Activated CD4-positive, alpha-beta T cell treated with anti-CD3 and anti-CD28 coated beads, Interleukin-2, amount 50 U/mL, for 4 hours (primary cell): ENCODE results near the gene HDAC4.
"Not testable (repeated sequence)": the region's sequence is repeated elsewhere in the genome, so short reads cannot be mapped to it uniquely, and the experiment has no call there.

Source experiments
- DNase-seq, 2 experiments: peaks; one replicate each; pipeline ENCODE4 v3.0.0-alpha.2; 2020

HDAC4 gene

DNA sequence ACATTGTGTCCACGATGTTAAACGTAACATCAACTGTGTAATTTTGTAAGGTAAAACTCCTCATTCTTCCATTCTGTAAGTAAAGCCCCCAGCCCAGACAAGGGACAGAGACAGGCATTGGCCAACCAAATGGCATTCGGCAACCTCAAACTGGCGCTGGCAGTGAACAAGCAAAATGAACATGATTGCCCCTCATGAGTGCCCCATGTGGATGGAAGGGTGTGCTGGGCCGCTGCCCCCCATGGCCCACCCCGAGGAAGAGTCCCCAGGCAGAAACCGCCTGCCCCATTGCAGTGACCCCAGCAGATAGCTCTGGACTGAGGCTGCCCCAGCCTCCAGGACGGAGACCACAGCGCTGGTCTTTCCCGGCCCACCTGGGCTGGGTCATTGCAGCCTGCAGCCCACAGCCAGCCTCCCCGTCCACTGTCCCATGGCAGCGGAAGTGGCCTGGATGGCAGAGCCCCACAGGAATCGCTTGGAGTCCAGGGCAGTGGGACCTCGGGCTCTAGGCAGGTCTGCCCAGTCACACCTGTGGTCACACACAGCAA, 220.2 kb downstream of the HDAC4 start:
- no peak for DNase-seq

DNA sequence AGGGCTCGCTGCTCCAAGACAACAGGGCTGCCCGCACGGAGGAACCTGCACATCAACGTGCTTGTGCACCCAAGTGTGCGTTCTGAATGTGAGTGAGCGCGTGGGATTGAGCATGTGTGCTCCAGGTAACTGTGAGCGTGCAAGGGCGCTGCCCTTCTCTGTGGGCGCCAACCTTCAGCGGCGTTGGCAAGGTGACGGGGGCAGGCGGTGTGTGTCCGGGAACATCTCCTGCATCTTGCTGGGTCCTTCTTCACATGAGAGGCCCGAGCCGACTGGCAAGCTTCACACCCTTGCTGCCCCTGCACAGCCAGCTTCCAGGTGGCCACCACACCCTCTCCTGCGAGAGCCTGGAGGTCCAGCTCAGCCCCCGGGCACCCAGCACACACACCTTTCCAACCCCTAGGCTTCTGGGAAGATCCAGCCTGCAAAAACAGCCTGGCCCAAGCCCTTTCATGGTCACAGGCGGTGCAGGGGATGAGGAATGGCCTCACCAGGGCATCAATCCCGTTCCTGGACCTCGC, 220.9 kb downstream of the HDAC4 start:
- DNase-seq: no peak

DNA sequence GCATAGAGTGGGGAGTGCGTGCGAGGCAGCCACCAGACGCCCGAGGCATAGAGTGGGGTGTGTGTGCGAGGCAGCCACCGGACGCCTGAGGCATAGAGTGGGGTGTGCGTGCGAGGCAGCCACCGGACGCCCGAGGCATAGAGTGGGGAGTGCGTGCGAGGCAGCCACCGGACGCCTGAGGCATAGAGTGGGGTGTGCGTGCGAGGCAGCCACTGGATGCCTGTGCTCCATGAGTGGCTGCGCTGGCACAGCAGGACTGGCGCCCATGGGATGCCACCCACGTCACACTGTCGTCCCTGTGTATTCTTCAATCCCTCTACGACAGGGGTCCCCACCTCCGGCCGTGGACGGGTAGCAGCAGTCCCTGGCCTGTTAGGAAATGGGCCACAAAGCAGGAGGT, 221.9 kb downstream of the HDAC4 start:
- DNase-seq: no peak

DNA sequence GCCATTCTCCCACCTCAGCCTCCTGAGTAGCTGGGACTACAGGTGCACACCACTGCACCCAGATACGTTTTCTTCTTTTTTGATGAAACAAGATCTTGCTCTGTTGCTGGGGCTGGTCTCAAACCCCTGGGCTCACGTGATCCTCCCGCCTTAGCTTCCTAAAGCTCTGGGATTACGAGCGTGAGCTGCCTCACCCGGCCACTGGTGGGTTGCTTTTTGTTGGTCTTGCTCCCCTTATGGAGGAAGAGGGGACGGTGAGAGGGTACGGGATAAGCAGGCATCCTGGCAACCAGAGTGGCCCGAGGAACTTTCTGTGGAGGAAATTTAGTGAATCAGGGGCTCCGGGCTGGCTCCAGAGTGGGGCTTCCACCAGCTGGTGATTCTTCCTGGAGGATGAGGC, 222.3 kb downstream of the HDAC4 start:
- no peak for DNase-seq

DNA sequence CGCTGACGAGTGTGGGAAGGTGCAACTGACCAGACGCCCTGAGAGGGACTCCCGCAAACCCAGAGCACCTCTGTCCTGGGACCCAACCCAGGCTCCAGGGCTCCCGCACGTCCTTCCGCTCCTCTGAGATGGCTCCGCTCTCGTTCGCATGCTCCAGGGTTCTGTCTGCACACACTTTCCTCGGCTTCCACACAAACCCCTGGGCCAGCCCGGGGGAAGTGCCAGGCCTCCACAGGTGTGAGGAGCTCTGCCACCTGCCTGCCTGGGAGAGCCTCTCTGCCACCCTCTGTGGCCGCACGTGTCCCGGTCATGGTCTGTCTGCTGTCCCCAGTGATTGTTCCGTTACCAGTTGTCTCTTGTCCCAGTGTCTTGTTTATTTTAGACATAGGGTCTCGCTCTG, 222.9 kb downstream of the HDAC4 start:
- DNase-seq: no peak

DNA sequence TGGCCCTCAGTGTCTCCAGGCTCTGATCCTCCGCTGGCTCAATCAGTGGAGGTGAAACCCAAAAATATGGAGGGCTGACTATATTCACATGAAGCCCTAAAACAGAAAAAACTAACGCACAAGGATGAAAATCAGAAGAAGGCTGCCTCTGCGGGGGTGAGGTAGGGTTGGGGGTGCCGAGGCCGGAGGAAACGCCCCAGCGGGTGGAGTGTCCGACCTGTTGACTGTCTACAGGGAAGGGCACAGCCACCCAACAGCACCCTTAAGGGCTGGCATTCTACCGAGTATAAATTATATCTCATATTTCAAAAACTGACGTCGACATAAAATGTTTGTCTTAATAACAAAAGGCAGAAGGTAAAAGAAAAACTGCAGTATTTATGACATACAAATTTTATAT, 223.5 kb downstream of the HDAC4 start:
- no peak for DNase-seq

DNA sequence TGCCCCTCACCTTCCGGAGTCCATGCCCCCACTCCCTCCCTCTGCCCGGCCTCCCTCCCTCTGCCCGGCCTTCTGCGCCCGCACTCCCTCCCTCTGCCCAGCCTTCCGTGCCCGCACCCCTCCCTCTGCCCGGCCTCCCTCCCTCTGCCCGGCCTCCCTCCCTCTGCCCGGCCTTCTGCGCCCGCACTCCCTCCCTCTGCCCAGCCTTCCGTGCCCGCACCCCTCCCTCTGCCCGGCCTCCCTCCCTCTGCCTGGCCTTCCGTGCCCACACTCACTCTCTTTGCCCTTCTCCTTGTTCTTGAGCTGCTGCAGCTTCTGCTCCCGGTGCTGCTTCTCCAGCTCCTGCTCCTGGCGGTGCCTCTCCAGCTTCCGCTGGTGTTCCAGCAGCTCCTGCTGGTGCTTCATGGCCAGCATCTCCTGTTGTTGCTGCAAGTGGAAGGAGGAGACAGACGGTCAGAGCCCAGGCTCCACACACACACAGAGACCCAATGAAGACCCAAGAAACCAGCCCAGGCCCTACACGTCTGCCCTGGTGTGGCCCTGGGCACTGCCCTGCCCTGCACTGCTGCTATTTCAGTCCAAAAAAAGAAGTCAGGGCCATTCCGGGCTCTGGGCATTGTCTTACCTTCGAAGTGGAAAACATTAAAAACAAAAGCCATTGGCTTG, 224.5 kb downstream of the HDAC4 start:
- DNase-seq: not testable (repeated sequence)

DNA sequence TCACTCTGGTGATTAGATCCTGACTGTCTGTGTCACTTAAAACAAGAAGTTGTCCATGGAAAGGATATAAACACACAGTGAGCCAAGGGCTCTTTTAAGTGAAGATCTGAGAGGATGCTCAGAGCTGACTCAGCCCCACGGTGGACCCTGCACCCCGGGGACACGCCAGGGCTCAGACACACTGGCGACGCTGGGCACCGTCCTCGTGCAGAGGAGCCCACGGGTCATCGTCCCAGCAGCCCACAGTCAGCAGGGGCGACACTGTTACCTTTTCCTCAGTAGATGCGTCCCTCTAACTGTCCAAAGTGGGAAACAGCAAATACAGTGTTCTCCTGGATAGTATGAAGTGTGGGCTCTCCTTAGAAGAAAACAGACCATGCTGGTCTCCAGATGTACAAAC, 225.6 kb downstream of the HDAC4 start:
- no peak for DNase-seq

DNA sequence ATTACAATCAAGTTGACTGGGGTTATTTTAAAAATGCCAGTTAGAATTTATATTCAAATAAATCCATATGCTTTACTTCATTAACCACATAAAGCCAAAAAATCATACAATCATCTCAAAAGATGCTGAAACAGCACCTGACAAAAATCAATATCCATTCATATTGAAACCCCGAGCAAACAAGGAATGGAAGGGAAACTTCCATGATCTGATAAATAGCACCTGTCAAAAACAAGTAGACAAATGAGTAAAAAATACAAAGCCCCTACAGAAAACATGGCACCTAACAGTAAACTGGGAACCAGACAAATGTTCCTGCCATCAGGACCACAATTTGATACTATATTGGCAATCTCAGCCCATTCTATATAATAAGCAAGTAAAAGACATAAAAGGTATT, 227.5 kb downstream of the HDAC4 start:
- no peak for DNase-seq

DNA sequence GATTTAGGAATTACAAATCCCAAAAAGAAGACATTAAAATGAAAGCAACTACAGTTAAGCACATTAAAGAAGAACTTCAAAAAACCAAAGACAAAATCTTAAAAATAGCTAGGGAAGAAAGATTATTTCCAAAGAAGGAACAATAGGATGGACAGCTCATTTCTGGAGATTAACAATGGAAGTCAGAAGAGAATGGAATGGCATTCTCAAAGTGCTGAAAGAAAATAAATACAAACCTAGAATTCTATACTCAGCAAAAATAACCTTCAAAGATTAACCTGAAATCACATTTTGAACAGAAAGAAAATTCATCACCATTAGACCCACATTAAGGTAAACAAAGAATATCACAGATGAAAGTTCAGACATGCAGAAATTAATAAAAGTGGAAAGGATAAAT, 229.2 kb downstream of the HDAC4 start:
- no peak for DNase-seq

DNA sequence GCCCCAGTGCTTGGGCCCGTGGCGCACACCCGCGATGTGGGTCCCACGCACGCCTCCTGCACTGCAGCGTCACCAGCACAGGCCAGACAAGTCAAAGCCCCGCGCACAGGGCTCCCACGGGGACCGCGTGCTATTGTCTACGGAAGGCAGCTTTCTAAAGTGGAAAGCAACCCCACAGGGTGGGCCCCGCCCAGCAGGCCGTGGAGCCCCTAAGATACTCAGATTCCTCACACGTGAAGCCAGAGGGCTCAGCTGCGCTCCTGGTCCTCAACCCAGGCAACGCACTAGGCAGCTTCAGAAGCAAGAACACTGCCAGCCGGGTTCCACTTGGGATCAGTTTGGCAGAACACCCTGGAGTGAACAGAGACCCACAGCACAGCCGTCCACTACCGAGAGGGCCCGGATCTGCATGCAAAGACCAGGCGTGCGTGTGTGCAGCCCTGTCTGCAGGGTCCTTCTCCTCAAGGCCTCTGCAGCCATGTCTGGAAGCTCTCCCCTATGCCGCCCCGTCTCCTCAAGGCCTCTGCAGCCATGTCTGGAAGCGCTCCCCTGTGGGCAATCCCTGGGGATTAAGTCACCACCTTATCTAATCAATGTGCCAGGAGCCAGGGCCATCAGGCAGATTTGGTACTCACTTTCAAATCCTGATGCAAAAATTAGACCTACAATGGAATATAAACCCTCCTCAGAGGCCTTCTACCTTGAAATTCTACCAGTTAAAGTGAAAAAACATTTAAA, 231.3 kb downstream of the HDAC4 start:
- DNase-seq: no peak

DNA sequence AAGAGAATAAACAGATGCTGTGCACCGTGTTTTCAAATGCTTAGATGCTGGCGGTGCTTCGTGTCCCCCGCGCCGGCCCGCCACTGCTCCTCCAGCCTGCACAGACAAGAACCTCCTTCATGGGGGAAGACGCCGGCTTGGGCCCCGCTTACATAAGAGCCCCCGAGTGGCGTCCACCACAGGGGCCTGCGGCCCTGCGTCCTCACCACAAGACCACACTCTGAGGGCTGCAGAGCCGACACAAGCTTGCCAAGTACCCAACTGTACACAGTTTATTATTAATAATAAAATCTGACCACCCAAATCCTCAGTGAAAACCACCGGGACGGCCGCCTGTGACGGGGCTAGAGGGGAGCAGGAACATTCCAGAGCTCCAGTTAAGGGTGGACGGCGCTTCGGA, 232.2 kb downstream of the HDAC4 start:
- DNase-seq: no peak

DNA sequence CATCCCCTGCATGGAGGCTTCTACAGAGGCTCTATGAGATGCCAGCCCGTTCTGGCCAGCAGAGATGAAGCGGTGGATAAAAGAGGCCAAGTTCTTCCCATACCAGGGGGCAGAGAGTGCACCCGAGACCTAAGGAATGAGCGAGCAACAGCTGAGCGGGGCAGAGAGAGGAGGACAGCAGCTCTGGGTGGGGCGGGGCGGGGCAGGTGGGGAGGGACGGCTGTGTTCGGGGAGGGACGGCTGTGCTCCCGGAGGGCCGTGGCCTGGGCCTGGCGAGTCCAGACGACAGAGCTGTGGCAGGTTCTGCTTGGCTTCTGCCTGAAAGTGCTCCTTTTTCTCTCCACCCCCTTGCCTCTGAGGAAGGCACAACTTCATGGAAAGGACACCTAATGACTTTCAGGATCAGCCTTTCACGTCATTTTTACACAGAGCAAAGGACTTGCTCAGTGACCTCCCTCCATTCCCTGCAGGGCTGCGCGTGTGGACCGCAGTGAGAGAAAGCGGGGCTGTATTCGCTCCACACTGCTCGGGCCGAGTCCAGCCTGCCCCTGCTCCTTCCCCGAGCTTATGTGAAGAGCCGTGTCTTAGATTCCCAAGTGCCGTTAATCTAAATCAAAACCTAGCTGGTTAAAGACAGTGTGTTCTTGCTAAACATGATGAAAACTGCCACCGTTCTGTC, 232.9 kb downstream of the HDAC4 start:
- DNase-seq: no peak

DNA sequence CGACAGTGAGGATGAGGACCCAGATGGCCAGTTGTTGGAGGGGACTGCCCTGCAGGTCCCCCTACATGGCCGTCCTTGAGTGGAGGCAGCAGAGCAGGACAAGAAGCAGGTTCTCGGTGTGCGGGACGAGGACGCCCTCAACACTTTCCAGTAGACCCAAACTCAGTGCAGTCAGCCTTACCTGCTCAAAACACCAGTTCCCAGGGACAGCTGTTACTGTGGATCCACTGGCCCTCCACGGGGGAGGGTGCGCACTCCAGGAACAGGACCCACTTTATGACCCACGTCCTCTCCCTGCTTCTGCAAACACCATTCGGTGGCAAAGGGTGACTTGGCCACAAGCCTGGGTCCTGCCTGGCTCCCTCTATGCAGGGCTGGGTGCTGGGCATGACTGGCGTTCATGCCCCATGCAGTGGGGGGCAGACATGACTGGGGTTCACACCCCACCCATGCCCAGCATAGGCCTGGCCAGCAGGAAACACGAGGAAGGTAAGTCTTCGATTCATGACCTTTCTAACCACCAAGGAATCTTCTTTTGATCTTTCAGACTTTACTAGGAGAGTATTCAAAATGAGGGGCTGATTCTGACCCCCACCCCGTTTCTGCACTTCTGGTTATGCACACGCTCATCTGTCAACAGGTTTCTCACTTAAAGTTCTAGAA, 233.7 kb downstream of the HDAC4 start:
- no peak for DNase-seq

DNA sequence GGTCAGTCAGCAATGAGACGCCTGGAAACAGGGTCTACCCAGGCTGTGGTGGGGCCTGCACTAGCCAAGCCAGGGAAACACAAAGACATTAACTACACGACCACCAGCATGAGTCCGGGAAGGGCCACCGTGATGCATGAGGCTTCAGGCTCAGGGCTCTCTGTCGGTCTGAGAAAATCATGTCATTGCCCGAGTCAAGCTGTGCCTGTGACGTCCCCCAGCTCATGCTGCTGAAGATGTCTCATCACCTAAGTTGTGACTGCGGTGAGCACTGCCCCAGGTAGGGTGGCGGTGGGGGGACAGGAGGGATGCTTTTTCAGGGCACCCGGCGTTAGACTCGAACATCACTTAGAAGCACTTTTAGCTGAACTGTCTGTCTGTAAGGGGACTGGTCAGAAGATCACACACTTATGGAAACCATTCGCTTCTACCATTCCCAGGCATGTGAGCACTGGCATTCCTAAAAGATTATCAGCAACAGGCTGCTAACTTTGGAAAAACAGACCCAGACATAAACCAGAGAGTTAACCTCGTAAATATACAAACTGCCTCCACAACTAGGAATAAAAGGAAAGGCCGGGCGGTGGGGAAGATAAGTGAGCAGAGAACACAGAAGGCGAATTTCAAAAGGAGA, 234.5 kb downstream of the HDAC4 start:
- no peak for DNase-seq

DNA sequence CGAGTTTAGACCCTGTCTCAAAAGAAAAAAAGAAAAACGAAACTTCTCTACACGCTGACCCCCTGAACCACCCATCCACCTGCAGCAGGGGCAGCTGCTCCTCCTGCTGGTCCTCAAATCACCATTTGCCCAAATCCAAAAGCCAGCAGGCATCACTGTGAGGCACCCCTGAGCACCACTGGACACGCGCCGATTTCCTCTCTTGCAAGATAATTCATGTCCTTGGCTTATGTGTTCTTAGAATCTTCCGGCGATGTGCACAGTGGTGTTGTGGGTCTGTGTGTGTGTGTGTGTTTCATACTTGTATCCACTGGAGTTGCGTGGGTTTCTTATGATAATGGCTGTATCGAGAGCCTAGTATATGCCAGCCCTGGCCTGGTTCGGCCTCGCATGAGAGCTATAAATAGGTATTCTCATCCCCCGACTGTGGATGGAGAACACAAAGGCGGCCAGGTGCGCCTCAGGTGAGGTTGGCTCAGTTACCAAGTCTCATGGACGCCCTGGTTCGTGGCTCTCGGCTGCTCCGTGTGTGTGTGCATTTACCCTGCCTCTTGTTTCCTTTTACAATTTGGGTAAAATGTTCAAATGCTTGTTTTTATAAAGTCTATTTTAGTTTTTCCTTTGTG, 235.5 kb downstream of the HDAC4 start:
- DNase-seq: no peak

DNA sequence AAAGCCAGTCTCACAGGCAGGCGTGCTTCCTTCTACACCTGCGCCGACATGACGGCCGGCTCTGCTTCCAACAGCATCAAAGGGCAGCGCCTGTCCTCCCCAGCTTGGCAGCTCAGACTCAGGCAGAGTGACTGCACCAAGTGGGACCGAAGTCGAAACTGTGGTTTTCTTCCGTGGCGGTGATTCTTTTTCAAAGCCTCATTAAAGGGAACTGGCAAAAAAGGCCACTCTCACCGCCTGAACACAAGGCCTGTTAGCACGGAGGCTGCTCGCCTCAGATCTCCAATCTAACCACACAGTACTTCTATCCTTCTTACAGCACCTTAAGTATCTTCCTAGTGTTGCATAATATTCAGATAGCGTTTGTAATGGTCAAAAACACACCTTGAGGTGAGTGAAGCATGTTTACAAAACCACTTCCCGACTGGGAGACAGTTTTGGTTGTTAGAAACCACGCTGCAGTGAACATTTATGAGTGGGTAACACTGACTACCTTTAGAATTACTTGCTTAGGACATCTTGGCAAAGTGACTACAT, 236.4 kb downstream of the HDAC4 start:
- no peak for DNase-seq

DNA sequence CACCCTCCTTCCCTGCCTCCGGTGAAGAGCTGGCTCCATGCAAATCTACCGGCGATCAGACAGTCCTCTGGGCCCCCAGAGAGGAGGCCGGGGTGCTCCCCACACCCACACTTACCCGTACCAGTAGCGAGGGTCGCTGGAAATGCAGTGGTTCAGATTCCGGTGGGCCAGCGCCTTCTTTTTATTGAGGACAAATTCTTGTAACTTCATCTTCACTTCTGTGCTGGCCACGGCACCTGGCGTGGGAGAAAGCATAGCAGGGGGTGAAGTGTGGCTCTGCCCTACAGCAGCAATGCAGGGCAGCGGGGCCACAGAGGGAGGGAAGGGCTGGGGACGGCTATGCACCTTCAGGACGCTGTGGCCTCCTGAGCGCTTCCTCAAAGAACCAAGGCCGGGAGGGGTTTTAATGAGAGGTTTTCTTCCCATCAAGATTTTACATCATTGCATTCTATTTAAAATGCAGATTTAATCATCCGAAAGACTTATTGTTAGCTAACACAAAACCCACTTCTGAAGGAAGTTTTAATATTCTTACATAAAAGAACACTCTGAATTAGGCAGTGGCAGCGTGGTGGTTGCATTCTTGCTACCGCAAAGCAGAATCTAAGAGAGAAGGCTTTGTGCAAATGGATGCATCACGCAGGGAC, 237.0 kb downstream of the HDAC4 start:
- DNase-seq: no peak

DNA sequence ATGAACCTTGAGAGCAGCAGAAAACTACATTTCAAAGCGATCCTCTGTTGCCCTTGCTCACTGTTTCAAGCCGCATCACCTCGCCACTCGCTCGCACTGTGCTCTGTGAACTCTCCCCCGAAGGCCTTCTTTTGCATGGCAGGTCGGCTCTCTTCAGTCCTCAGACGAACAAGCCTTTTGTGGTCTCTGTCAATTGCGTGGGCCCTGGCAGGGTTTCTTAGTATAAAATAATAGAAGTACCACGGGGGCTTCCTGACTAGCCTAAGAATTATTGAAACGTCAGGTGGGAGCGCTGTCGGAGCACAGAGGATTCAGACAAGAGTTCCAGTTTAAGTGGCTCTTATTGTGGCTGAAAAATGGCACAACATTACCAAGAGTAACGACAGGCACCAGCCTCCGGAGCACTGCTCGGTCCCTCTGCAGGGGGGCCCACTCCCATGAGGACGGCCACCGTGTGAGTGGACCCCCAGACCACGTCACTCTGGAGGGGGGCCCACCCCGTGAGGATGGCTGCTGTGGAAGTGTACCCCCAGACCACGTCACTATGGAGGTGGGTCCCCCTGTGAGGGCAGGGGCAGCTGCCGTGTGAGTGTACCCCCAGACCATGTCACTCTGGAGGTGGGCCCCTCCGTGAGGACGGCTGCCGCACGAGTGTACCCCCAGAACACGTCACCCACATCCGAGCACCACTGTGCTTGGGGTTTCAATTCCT, 237.7 kb downstream of the HDAC4 start:
- DNase-seq: no peak

DNA sequence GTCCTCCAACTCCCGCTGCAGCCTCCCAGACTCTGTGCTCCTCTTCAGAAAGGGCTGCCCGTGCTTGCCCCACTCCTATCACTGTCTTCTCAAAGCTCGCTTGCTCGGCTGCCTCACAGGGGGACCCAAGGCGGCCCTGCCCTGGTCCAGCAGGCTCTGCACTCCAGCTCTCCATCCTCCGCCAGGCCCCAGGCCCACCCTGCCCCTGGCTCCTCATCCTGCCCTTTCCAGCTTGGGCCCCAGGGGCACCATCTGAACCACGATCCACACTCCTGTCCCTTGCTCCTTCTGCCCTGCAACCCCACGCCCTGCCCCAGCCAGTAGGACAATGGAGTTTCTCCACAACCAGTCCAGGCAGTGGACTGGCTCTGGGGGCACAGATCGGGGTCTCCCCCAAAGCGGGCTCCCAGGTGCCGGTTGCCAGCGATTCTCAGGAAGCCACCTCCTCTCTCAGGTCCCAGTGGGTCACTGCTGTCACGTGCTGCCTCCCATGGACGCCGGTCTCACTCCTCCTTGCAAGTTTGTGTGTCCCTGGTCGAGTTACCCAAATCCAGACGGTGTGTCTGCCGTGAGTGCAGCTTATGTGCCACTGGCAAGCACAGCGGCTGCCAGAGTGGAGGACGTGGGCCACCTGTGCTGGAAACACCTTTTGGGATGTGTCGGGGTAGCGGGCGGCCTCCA, 238.5 kb downstream of the HDAC4 start:
- no peak for DNase-seq
